Fibroblast of lung (primary cell): ENCODE results near the gene BIRC5.

Experiments used
- EZH2 ChIP-seq: IDR thresholded peaks from 2 replicates; pipeline ENCODE4 v1.5.1; 2012; ENCODE audit warnings: low read length, control low read depth, mild to moderate bottlenecking; ENCODE audit errors: missing control alignments
- TF ChIP-seq, protein P1 (sequence below), 2 donors: IDR thresholded peaks in 1 of 2; conservative IDR thresholded peaks in 1 of 2; 1 replicate in 1 of 2; 2 replicates in 1 of 2; pipeline ENCODE4 v1.5.1; 2011 to 2012; ENCODE audit warnings: low read length in 2 of 2, control low read depth in 1 of 2, inconsistent platforms in 1 of 2, low read depth in 1 of 2, mild to moderate bottlenecking in 1 of 2

DNA sequence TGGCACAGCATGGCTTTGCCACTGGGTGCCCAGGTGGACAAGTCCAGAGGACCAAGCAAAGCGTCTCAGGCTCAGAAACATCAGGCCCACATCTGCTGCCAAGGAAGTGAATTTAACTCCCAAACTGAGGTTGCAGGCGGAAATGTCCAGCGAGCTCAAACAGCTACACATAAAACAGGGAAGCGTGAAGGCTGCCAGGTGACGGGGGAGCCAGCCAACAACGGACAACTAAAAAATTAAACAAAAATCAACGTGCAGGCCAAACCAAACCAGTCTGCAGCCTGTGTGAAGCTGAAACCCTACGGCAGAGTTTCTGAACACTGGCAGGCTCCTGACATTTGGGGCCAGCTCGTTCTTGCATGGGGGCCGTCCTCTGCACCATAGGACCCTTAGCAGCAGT is 29.7 kb upstream of the BIRC5 start:
- TF ChIP-seq, protein P1, sequence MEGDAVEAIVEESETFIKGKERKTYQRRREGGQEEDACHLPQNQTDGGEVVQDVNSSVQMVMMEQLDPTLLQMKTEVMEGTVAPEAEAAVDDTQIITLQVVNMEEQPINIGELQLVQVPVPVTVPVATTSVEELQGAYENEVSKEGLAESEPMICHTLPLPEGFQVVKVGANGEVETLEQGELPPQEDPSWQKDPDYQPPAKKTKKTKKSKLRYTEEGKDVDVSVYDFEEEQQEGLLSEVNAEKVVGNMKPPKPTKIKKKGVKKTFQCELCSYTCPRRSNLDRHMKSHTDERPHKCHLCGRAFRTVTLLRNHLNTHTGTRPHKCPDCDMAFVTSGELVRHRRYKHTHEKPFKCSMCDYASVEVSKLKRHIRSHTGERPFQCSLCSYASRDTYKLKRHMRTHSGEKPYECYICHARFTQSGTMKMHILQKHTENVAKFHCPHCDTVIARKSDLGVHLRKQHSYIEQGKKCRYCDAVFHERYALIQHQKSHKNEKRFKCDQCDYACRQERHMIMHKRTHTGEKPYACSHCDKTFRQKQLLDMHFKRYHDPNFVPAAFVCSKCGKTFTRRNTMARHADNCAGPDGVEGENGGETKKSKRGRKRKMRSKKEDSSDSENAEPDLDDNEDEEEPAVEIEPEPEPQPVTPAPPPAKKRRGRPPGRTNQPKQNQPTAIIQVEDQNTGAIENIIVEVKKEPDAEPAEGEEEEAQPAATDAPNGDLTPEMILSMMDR (conservative IDR thresholded peaks at IDR 0.05 in 1 of 2, IDR thresholded peaks at IDR 0.05 in 1 of 2; ENCODE audit: low read depth in 1 of 2, low read length in 2 of 2): no peak
- no peak for TF ChIP-seq EZH2
